Erythroblast (primary cell): Measurements from ENCODE around the gene TMEM37.

Experiments used
- DNase-seq, 2 experiments: peaks; one replicate each; lab custom pipeline; 2025; lab: John Stamatoyannopoulos, UW
- GATA1 ChIP-seq: IDR thresholded peaks from 2 replicates; pipeline ENCODE4 v1.6.1; 2011; ENCODE audit warnings: low read depth, mild to moderate bottlenecking, control low read depth, low read length, moderate library complexity
- POLR2A ChIP-seq: IDR thresholded peaks from 2 replicates; pipeline ENCODE4 v1.6.1; 2011; ENCODE audit warnings: mild to moderate bottlenecking, low read length

Gene TMEM37

GRCh38 chr2:119442226-119442619 is 10.6 kb downstream of the TMEM37 start:
- TF ChIP-seq GATA1 (no peak), POLR2A (no peak)
- no peak for DNase-seq

GRCh38 chr2:119442850-119443249 is 11.2 kb downstream of the TMEM37 start:
- DNase-seq, result no peak
- TF ChIP-seq POLR2A (no peak), GATA1 (no peak)

GRCh38 chr2:119446037-119446436 is 14.4 kb downstream of the TMEM37 start:
- TF ChIP-seq GATA1 (no peak), POLR2A (no peak)
- DNase-seq, result no peak

- TF ChIP-seq GATA1 (no peak), POLR2A (no peak)
- DNase-seq, result no peak
Measured at GRCh38 chr2:119448427-119449141, 16.9 kb downstream of the TMEM37 start.

- no peak for TF ChIP-seq GATA1
- no peak for TF ChIP-seq POLR2A
- no peak for DNase-seq
Measured at GRCh38 chr2:119449521-119449920, 17.9 kb downstream of the TMEM37 start.

GRCh38 chr2:119451336-119452050 is 19.8 kb downstream of the TMEM37 start:
- no peak for DNase-seq
- TF ChIP-seq POLR2A, result no peak
- TF ChIP-seq GATA1, result no peak

GRCh38 chr2:119453972-119454593 is 22.4 kb downstream of the TMEM37 start:
- no peak for TF ChIP-seq GATA1
- no peak for TF ChIP-seq POLR2A
- DNase-seq, result no peak

- no peak for TF ChIP-seq GATA1
- no peak for TF ChIP-seq POLR2A
- DNase-seq, result no peak
Measured at GRCh38 chr2:119455066-119455718, 23.5 kb downstream of the TMEM37 start.

GRCh38 chr2:119460076-119460475 is 28.4 kb downstream of the TMEM37 start:
- TF ChIP-seq POLR2A (no peak), GATA1 (no peak)
- DNase-seq, result no peak

GRCh38 chr2:119461811-119462210 is 30.2 kb downstream of the TMEM37 start:
- TF ChIP-seq GATA1 (no peak), POLR2A (no peak)
- DNase-seq, result no peak

GRCh38 chr2:119462574-119462973 is 30.9 kb downstream of the TMEM37 start:
- DNase-seq, result no peak
- TF ChIP-seq GATA1 (no peak), POLR2A (no peak)

- TF ChIP-seq GATA1 (no peak), POLR2A (no peak)
- DNase-seq, result no peak
Measured at GRCh38 chr2:119463136-119463535, 31.5 kb downstream of the TMEM37 start.

- no peak for DNase-seq
- TF ChIP-seq GATA1, result no peak
- no peak for TF ChIP-seq POLR2A
Measured at GRCh38 chr2:119463990-119464389, 32.3 kb downstream of the TMEM37 start.
